HG03045 (cell line): ENCODE data around the gene SLC46A2.

Source experiments
- ATAC-seq: cut with Tn5 transposase; IDR thresholded peaks from one replicate; pipeline ENCODE4 v1.9.1; 2021; ENCODE audit warnings: mild to moderate bottlenecking, moderate library complexity; ENCODE audit not compliant: unreplicated experiment

Gene SLC46A2, protein sequence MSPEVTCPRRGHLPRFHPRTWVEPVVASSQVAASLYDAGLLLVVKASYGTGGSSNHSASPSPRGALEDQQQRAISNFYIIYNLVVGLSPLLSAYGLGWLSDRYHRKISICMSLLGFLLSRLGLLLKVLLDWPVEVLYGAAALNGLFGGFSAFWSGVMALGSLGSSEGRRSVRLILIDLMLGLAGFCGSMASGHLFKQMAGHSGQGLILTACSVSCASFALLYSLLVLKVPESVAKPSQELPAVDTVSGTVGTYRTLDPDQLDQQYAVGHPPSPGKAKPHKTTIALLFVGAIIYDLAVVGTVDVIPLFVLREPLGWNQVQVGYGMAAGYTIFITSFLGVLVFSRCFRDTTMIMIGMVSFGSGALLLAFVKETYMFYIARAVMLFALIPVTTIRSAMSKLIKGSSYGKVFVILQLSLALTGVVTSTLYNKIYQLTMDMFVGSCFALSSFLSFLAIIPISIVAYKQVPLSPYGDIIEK

DNA sequence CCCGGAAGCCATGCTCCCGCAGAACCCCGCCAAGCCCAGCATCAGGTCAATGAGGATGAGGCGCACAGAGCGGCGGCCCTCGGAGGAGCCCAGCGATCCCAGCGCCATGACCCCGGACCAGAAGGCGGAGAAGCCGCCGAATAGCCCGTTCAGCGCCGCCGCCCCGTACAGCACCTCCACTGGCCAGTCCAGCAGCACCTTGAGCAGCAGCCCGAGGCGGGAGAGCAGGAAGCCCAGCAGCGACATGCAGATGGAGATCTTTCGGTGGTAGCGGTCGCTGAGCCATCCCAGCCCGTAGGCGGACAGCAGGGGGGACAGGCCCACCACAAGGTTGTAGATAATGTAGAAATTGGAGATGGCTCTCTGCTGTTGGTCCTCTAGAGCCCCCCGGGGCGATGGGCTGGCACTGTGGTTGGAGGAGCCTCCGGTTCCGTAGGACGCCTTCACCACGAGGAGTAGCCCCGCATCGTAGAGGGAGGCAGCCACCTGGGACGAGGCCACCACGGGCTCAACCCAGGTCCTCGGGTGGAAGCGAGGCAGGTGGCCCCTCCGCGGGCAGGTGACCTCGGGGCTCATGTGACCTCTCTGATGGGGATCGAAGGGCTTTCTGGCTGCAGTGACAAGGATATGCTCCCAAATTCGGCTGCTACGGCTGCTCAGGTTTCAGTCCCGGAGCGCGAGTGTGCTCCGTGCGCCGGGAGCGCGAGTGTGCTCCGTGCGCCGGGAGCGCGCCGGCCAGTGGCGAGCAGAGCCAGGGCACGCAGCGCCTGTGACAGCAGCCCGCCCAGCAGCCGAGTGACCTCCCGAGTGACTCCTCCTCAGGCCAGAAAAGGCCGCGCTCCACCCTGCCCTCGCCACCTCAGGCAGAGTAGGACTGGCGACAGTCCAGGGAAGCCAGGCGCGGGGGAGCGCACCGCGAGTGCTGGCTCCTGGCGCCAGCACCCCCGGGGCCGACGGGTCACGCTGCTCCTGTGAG lies at the start of gene SLC46A2:
TSS of gene SLC46A2 (minus strand) at position 771 of the 976 bp plus-strand sequence. CDS start at position 576, 195 bp downstream.
- no peak for ATAC-seq

DNA sequence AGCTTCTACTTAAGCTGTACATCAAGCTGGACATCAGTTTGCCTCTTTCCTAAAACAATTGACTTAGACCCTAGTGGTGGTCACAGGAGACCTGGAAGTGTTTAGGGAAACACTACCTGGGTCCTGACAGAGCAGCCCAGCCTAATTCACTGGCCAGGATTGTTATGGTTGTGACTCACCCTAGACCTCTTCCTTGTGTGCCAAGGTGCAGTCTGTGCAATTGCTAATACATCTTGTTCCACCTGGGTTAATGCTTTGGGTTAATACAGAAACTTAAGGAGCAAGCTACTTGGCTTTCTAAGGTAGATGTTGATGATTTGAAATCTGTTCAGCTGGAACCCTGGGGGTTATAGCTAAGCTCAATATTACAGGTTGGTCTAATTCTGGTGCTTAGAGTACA lies 48.7 kb upstream of the SLC46A2 start:
- no peak for ATAC-seq

DNA sequence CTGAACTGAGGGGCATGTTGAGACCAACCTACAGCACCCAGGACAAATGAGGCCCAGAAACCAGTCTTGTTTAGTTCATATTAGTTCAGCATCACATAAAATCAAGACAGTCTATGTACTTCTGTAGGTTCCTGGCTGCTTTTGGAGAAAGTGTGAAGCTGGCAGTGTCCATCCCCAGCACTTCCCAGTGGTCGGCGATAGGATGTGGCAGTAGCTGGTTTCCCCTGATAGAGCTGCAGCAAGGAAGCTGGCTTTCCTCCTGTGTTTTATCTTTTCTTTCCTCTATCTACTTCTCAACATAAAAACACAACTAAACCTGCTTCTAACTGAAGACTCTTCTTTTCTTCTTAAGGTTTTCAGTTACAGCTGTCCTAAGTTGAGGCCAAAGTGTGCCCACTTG lies 43.0 kb upstream of the SLC46A2 start:
- ATAC-seq: no peak

DNA sequence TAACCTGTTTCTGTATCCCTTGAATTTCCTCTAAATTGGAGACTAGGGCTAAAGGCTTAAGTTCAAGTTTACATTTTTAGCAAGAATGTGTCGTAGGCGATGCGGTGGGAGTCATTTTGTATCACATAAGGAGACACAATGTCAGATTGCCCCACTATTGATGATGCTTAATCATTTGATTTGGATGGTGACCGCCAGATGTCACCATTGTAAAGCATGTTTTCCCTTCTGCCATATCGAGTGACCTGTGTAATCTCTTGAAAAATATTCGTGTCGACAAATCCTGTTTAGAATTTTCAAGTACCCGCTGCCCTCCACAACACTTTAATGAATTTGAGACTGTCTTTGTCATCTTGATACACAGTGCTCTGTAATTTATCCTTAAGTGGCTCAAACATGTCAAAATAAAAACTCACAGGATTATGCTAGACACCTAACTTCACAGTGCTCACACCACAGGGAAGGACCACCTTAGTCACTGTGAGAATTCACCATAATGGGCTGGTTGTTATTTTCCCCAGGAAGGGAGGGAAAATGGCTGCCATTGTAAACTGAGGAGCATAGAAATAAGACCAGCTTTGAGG lies 34.5 kb upstream of the SLC46A2 start:
- ATAC-seq: no peak

DNA sequence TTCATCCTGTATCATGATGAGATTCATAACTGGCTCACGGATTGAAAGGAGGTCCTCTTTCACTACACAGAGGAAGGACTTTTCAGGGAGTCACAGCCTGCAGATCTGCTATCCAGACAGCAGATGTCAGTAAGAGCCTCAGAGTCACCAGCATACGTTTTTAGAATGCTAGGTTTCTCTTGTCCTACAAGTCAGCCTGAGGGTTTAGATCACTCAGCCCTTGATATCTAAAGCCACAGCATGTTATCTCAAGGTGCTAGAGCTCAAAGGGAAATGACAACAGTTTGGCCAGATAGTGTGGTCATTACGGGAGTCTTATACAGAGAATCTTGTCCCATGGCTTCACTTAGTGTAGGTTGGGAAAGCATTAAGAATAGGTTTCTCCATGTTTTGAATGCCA lies 30.9 kb upstream of the SLC46A2 start:
- no peak for ATAC-seq

DNA sequence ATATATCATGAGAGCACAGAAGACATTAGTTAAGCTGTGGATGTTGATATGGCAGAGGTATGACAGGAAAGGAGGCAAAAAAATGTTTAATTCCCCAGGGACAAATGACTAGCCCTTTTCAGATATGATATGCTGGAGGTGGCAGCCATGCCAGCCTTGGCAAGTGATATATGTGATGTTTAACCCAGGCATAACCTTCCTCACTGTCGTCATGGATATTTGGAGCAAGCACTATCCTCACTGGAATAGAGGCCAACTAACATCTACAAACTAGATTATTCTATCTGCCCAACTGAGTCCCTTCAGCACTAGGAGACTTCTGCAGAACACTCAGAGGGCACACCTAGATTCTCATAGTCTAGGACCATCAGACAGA lies 27.3 kb upstream of the SLC46A2 start:
- ATAC-seq: no peak

DNA sequence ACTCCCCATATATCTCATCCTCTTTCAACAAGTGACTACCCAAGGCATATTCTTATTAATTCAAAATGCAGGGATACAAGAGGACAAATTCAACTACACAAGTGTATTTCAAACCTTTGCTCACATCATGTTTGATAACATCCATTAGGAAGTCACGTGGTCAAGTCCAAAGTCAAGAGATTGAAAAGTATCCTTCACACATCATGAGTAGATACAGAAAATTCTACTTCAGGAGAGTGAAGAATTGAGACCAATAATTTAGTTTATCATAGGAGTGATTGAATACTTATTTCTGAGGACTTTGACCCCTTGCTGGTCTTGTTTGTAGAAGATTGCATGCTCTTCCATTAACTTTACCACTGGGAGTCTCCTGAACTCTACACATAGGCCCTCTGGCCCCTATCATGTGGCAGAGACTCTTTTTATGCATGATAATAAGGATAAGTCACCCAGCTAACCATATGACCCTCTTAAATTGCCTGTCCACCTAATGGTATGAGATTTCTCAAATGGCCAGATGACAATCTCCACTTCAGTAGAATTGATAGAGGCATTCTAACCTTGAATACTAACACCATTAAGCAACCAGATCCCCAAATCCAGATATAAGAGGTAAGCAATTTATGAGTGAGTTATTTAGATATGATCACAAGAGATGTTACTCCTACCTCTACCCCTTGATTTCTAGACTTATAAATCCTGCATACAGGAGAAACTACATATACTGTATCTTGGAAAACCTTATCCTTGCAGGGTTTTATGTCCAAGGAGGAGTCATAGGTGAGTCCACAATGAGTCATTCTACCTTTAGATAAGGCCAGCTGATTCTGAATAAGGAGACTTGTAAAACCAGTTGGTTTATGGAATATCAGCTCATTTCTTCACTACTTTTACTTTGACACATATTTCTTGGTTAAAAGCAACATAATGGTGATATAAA lies 26.6 kb upstream of the SLC46A2 start:
- no peak for ATAC-seq

DNA sequence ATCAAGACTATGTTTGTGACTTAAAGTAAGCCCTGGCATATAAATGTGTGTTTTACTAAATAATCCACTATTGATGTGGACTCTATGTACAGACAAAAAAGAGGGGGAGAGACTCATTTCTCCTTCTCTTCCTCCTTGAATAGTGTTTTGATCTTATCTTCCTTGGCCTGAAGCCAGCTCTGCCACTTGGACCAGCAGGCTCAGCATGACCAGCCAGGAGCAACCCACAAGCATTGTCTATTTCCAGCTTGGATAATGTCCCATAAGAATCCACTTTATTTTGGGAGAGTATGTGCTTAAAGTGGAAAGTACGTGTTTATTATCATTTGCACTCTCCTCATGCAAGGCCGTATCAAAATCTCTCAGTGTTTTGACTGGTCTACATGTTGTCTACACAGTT lies 23.8 kb upstream of the SLC46A2 start:
- ATAC-seq: no peak

DNA sequence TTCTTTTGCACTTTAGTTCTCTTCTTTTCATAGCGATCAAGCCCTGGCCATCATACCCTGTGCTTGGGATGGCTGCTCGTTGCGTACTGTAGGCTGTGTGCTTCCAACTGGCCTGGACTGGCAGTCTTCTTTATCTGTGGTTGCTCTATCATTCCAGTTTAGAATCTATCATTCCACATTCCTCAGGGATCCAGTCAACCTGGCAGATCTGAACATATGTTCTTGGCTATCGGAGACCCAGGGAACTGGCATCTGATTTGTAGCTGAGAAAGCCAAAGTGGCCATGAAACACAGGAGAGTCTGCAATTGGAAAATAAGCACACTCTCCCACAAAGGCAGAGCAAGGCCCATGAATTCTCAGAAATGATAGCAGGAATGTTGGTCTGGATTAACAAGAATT lies 22.6 kb upstream of the SLC46A2 start:
- ATAC-seq: no peak

DNA sequence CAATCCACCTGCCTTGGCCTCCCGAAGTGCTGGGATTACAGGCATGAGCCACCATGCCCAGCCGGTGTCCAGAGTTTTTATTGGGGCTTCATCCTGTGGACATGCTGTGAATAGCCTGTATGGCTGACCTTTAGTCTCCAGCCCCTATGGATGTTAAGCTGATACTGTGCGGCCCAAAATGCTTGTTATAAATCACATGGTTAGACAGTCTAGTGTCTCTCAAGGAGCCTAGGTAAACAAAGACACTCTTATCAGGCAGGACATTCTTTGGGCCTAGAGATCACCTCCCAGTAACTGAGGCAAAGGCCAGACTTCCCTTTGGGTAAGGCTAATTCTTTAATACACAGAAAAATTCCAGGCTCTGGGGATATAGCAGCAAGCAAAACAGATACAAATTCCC lies 22.0 kb upstream of the SLC46A2 start:
- ATAC-seq: no peak

DNA sequence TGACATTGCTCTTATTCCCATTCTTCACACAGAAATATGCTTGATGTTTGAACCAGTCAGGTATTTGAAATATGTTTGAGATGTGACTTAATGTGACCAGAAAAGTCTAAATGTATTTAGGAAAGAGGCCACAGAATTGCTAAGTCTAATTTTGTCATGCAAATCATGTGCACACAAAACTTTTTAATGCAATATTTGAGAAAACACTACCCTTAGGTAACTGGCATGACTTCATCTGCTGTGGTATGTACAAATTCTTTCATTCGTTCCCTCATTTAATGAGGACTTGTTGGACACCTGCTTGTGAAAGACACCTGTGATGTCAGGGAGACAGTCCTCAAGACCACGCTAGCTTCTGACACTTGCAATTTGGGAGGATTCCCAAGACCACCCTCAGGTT lies 21.1 kb upstream of the SLC46A2 start:
- no peak for ATAC-seq

DNA sequence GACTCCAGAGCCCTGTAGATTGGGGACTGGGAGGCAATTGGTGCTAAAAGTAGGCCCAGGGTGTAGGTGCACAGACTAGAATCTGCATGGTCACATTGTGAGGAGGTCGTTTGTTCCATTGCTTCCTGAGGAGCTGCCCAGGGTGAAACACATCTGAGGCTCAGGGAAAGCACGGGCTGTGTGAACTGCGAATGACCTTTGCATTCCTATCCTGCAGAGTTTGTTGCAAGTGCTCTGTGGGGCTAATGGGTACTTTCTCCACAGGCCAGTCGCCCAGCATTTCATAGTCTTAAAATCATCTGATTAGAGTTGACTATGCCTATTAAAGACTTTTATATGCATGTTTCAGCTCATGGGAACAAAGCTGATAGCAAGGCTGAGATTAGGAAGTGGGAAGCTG lies 14.4 kb upstream of the SLC46A2 start:
- no peak for ATAC-seq

DNA sequence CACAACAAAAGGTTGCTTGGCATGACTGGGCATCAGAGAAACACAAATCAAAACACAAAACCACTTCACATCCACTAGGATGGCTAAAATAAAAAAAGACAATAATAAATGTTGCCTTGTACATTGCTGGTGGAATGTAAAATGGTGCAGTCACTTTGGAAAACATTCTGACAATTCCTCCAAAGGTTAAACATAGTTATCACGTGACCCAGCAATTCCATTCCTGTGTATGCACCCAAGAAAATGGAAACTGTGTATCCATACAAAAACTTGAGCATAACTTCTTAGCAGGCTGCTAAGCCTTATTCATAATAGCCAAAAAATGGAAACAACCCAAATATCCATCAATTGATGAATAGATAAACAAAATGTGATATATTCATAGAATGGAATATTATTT lies 10.2 kb upstream of the SLC46A2 start:
- ATAC-seq: no peak

DNA sequence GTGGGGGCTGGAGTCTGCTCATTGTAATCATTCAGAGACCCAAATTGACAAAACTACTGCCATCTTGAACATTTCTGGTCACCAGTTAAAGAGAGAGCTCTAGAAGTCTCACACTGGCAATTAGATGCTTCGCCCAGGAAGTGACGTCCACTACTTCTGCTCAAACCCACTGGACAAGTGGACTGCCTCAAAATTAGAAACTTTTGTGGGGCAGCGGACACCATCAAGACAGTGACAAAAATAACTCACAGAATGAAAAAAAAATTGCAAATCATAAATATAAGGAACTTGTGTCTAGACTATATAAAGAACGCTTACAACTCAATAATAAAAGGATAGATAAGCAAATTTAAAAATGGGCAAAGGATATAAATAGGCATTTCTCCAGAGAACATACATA lies 9.8 kb upstream of the SLC46A2 start:
- ATAC-seq: no peak

DNA sequence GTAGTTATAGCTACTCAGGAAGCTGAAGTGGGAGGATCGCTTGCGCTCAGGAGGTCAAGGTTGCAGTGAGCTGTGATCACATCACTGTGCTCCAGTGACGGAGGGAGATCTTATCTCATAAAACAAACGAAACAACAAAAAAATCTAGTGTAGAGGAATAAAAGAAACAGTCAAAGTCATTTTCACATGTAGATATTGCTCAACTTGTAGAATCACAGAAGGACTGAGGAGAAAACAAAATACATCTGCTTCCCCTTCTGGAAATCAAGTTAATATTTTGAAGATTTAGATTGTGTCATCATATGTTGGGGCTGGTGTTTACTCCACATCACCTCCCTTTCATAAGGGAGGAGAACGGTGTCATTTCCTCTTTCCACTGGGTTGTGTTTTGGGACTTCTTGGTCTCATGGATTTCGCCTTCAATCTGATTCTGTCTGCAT lies 8.2 kb upstream of the SLC46A2 start:
- ATAC-seq: no peak

DNA sequence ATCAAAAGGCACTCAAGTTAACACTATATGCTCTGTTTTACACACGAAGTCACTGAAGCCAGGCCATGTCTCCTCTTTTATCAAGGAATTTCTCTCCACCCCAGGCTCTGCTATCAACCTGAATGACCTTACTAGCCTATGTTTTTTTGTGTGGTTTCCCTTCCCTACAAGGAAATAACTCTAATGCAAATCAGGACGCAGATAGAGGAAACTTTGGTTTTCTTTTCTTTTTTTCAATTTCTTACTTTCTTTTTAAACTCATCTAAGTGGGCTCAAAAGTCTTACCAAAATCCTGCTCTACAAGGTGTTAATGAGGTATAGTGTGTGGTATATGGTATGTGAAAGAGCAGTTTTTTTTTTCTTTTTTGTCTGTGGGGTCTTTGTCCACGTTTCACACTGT lies 5.5 kb upstream of the SLC46A2 start:
- ATAC-seq: no peak

DNA sequence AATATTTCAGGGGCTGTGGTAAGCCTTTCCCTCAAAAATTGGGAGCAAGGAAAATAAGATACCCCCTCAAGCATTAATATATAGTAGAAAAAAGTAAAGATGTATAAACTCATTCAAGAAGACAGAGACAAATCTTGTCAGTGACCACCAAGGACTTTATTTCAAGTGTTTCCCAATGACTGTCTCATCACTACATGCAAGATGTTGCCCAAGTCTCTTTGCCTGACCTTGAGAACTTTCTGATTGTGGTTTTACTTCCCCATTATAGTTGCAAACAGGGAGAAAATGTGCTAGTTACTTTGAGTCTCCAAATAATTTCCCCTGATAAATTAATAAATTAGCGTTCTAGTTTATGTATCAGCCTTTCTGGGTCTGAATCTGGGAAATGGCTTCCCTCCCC lies 4.0 kb upstream of the SLC46A2 start:
- no peak for ATAC-seq

DNA sequence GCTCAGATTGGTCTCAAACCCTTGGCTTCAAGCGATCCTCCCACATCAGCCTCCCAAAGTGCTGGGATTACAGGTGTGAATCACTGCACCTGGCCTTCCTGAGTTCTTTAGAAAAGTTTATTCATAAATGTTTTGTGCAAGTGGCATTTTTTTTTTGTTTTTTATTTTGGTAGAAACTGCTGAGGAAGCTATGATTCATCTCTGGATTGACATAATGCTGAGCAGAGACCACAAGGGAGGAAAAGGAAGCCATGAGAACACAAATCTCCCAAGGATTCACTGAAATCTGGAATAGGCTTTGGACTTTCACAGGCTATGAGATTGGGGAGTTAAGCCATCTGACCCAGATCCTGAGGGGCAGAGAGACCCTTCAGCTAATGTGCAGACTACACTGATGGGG lies 3.4 kb upstream of the SLC46A2 start:
- ATAC-seq: no peak

DNA sequence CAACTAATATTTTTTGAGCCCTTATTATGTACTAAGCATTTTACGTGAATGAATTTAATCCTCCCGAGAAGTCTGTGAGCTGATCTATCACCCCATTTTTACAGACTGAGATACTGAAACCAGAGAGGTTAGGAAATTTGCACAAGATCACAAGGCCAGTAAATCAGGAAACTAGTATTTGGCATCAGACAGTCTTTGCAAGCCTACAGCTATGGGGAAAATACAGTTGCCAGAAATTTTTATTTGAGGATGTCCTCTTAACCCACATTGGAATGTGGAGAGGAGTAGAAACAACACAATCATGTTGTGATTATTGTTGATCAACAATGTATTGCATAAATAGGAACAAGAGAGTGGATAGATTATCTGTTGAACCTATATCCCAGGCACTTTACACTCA lies 2.3 kb upstream of the SLC46A2 start:
- ATAC-seq: no peak

DNA sequence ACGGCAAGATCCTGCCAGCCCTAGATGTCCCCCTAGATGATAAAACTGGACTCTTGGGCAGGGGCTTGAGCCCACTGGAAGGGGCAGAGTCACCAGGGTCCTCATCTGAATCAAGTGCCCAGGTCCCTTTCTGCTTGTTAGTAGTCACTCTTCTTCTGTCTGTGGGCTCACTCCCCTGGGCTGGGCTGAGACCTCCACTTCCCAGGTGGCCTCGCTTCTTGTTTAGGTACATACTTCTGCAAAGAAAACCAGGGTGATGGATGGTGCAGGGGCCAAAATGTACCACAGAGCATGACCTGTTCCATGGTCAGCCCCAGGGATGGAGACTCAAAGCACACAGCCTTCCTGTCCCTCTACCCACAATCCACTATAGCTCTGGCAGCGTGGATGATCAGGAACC lies 845 bp upstream of the SLC46A2 start:
- no peak for ATAC-seq
